ENCODE results near the gene FCHO2. TPM values are rescaled to one million over a fixed set of nuclear protein-coding genes. Genes with fewer than 3 reads are reported as not detected.

FCHO2 gene
- total RNA-seq, 1 experiment from 2014 or later = 36.5 TPM

DNA sequence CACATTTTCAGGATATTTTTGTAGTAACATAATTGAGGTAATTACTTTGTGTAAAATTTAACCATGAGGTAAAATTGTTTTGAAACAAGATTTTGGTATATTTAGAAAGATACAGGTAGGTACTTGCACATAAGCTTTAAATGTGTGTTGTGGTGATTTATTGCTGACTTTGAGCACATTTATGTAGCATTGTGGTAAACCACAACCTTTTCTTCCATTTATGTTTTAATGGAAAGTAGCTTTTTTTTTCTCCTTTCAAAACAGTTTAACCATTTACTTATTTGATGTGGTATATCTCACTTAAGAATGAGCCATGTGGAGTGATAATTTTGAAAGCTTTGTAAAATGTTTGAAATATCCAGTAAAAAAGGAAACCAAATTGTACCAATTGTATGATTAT lies 35.6 kb downstream of the FCHO2 start:
- Mint-ChIP-seq H3K4me3 (ENCODE audit: low read depth, unreplicated experiment) (no peak overlapping the region), H3K9me3 (ENCODE audit: low read depth, unreplicated experiment) (no peaks in the 10 kb centered on the region), H3K27me3 (ENCODE audit: unreplicated experiment) (no peaks in the 10 kb centered on the region), H3K36me3 (ENCODE audit: insufficient read depth, unreplicated experiment) (peaks cover 2% of the 10 kb centered on the region), H3K27ac (ENCODE audit: unreplicated experiment) (no peak overlapping the region), H3K4me1 (ENCODE audit: low read depth, unreplicated experiment) (no peaks in the 10 kb centered on the region)
- no peak for DNase-seq
- TF ChIP-seq, protein P1, sequence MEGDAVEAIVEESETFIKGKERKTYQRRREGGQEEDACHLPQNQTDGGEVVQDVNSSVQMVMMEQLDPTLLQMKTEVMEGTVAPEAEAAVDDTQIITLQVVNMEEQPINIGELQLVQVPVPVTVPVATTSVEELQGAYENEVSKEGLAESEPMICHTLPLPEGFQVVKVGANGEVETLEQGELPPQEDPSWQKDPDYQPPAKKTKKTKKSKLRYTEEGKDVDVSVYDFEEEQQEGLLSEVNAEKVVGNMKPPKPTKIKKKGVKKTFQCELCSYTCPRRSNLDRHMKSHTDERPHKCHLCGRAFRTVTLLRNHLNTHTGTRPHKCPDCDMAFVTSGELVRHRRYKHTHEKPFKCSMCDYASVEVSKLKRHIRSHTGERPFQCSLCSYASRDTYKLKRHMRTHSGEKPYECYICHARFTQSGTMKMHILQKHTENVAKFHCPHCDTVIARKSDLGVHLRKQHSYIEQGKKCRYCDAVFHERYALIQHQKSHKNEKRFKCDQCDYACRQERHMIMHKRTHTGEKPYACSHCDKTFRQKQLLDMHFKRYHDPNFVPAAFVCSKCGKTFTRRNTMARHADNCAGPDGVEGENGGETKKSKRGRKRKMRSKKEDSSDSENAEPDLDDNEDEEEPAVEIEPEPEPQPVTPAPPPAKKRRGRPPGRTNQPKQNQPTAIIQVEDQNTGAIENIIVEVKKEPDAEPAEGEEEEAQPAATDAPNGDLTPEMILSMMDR (IDR thresholded peaks at IDR 0.05; ENCODE audit: unreplicated experiment) = no peak
- intact Hi-C loops (cut with micrococcal nuclease; ENCODE audit: unreplicated experiment) = no loop called here
- BruUV-seq (replicated peaks) = no TSS peak
- CTCF ChIA-PET = no interaction called here

DNA sequence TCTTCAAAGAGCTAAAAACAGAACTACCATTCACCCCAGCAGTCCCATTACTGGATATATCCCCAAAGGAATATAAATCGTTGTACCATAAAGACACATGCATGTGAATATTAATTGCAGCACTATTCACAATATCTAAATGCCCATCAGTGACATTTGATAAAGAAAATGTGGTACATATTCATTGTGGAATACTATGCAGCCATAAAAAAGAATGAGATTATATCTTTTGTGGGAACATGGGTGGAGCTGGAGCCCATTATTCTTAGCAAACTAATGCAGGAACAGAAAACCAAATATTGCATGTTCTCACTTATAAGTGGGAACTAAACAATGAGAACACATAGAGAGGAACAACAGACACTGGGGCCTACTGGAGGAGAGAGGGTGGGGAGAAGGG lies 38.7 kb downstream of the FCHO2 start:
- no peak overlapping the region for H3K4me3 Mint-ChIP-seq (ENCODE audit: low read depth, unreplicated experiment)
- H3K27me3 Mint-ChIP-seq (ENCODE audit: unreplicated experiment) = no peaks in the 10 kb centered on the region
- H3K4me1 Mint-ChIP-seq (ENCODE audit: low read depth, unreplicated experiment) = no peaks in the 10 kb centered on the region
- no peaks in the 10 kb centered on the region for H3K9me3 Mint-ChIP-seq (ENCODE audit: low read depth, unreplicated experiment)
- CTCF ChIA-PET = no interaction called here
- no TSS peak for BruUV-seq (replicated peaks)
- peaks cover 15% of the 10 kb centered on the region for H3K36me3 Mint-ChIP-seq (ENCODE audit: insufficient read depth, unreplicated experiment)
- TF ChIP-seq, protein P1 (IDR thresholded peaks at IDR 0.05; ENCODE audit: unreplicated experiment) = no peak
- DNase-seq = no peak
- H3K27ac Mint-ChIP-seq (ENCODE audit: unreplicated experiment) = no peak overlapping the region
- intact Hi-C loops (cut with micrococcal nuclease; ENCODE audit: unreplicated experiment) = no loop called here

DNA sequence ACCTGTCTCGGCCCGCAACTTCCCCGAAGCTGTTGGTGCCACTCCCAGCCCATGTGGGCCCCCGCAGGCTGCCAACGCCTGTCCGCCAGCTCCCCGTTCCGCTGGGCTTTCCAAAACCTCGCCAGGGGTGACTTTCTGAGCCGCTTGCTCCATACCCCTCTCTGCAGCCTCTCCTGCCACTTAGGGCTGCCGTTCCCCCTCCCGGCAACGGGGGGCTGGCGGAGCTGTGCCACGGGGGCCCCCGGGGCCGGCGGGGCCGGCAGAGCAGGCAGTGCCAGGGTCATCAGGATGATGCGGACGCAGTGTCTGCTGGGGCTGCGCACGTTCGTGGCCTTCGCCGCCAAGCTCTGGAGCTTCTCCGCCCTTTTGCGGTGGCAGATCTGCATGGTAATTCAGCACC lies 40.8 kb downstream of the FCHO2 start:
- DNase-seq = no peak
- CTCF ChIA-PET = no interaction called here
- H3K36me3 Mint-ChIP-seq (ENCODE audit: insufficient read depth, unreplicated experiment) = peaks cover 15% of the 10 kb centered on the region
- no peaks in the 10 kb centered on the region for H3K4me1 Mint-ChIP-seq (ENCODE audit: low read depth, unreplicated experiment)
- H3K9me3 Mint-ChIP-seq (ENCODE audit: low read depth, unreplicated experiment) = no peaks in the 10 kb centered on the region
- H3K27me3 Mint-ChIP-seq (ENCODE audit: unreplicated experiment) = no peaks in the 10 kb centered on the region
- intact Hi-C loops (cut with micrococcal nuclease; ENCODE audit: unreplicated experiment) = no loop called here
- no TSS peak for BruUV-seq (replicated peaks)
- H3K27ac Mint-ChIP-seq (ENCODE audit: unreplicated experiment) = no peak overlapping the region
- TF ChIP-seq, protein P1 (IDR thresholded peaks at IDR 0.05; ENCODE audit: unreplicated experiment) = no peak
- no peak overlapping the region for H3K4me3 Mint-ChIP-seq (ENCODE audit: low read depth, unreplicated experiment)

DNA sequence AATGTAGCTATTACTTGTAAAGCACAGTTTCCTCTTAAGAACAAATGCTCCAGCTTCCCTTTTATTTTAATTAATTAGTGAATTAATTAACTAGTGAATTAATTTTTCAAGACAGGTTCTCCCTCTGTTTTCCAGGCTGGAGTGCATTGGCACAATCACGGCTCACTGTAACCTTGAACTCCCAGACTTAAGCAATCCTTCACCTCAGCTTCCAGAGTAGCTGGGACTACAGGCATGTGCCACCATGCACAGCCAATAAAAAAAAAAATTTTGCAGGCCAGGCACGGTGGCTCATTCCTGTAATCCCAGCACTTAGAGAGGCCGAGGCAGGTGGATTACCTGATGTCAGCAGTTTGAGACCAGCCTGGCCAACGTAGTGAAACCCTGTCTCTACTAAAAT lies 44.1 kb downstream of the FCHO2 start:
- Mint-ChIP-seq H3K27me3 (ENCODE audit: unreplicated experiment) (no peaks in the 10 kb centered on the region), H3K4me1 (ENCODE audit: low read depth, unreplicated experiment) (no peaks in the 10 kb centered on the region), H3K36me3 (ENCODE audit: insufficient read depth, unreplicated experiment) (peaks cover 15% of the 10 kb centered on the region), H3K4me3 (ENCODE audit: low read depth, unreplicated experiment) (no peak overlapping the region), H3K27ac (ENCODE audit: unreplicated experiment) (no peak overlapping the region), H3K9me3 (ENCODE audit: low read depth, unreplicated experiment) (no peaks in the 10 kb centered on the region)
- no TSS peak for BruUV-seq (replicated peaks)
- TF ChIP-seq, protein P1 (IDR thresholded peaks at IDR 0.05; ENCODE audit: unreplicated experiment) = no peak
- CTCF ChIA-PET = no interaction called here
- intact Hi-C loops (cut with micrococcal nuclease; ENCODE audit: unreplicated experiment) = no loop called here
- DNase-seq = no peak

DNA sequence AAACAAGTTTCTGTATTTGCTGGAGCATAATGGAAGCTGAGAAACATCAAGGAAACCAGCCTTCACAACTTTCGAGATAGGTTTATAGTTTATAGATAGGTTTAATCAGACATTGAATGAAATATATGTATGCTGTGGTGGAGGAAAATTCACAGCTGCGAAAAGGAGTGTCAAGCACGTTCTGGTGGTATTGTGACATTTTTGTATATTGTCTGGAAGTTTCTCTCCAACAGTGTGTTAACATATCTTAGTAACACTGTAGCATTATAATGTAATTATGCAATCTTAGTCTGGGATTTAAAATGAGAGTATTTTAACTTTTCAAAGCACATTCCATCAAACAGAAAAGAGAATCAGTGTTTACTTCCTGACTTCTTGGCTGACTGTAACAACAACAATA lies 50.0 kb downstream of the FCHO2 start:
- intact Hi-C loops (cut with micrococcal nuclease; ENCODE audit: unreplicated experiment) = no loop called here
- Mint-ChIP-seq H3K4me1 (ENCODE audit: low read depth, unreplicated experiment) (no peaks in the 10 kb centered on the region), H3K27me3 (ENCODE audit: unreplicated experiment) (no peaks in the 10 kb centered on the region), H3K36me3 (ENCODE audit: insufficient read depth, unreplicated experiment) (no peaks in the 10 kb centered on the region), H3K27ac (ENCODE audit: unreplicated experiment) (no peak overlapping the region), H3K4me3 (ENCODE audit: low read depth, unreplicated experiment) (no peak overlapping the region), H3K9me3 (ENCODE audit: low read depth, unreplicated experiment) (no peaks in the 10 kb centered on the region)
- TF ChIP-seq, protein P1 (IDR thresholded peaks at IDR 0.05; ENCODE audit: unreplicated experiment) = no peak
- DNase-seq = no peak
- BruUV-seq (replicated peaks) = no TSS peak
- CTCF ChIA-PET = no interaction called here

Measured in Calu3 (cell line).